RWPE2 (cell line): ENCODE data around the gene ZNF148.

ENCODE experiments used
- ATAC-seq: fragments of 200-7000 bp; cut with Tn5 transposase; 3 replicates; pipeline ENCODE4 v1.9.1; 2021; ENCODE audit warnings: low read depth
- DNase-seq: peaks from one replicate; pipeline ENCODE4 v3.0.0-alpha.2; 2020; ENCODE audit warnings: low spot score
- H3K27ac ChIP-seq: fragments of 450-650 bp; 2 replicates; pipeline ENCODE4 v1.5.1; 2017; ENCODE audit warnings: mild to moderate bottlenecking; ENCODE audit not compliant: poor library complexity, severe bottlenecking
- H3K27me3 ChIP-seq: fragments of 250-450 bp; sonication (Bioruptor Pico); 2 replicates; pipeline ENCODE4 v1.5.1; 2021; ENCODE audit warnings: mild to moderate bottlenecking, moderate library complexity; ENCODE audit not compliant: insufficient read depth, poor library complexity, severe bottlenecking
- H3K36me3 ChIP-seq: fragments of 250-450 bp; sonication (Bioruptor Pico); 2 replicates; pipeline ENCODE4 v1.5.1; 2020; ENCODE audit warnings: low read depth, mild to moderate bottlenecking, moderate library complexity
- H3K4me1 ChIP-seq: fragments of 250-450 bp; sonication (Bioruptor Pico); 2 replicates; pipeline ENCODE4 v1.5.1; 2021; ENCODE audit warnings: mild to moderate bottlenecking, moderate library complexity; ENCODE audit not compliant: insufficient read depth, poor library complexity, severe bottlenecking
- H3K4me3 ChIP-seq: fragments of 250-450 bp; sonication (Bioruptor Pico); 2 replicates; pipeline ENCODE4 v1.5.1; 2021; ENCODE audit warnings: mild to moderate bottlenecking, moderate library complexity; ENCODE audit not compliant: severe bottlenecking
- H3K9me3 ChIP-seq: fragments of 250-450 bp; sonication (Bioruptor Pico); 2 replicates; pipeline ENCODE4 v1.5.1; 2021; ENCODE audit warnings: mild to moderate bottlenecking, moderate library complexity; ENCODE audit not compliant: severe bottlenecking
- TF ChIP-seq, protein P1 (sequence below): fragments of 450-650 bp; IDR thresholded peaks from one replicate; pipeline ENCODE4 v1.5.1; 2017; ENCODE audit warnings: mild to moderate bottlenecking, moderate library complexity; ENCODE audit not compliant: poor library complexity, severe bottlenecking

ZNF148 gene

DNA sequence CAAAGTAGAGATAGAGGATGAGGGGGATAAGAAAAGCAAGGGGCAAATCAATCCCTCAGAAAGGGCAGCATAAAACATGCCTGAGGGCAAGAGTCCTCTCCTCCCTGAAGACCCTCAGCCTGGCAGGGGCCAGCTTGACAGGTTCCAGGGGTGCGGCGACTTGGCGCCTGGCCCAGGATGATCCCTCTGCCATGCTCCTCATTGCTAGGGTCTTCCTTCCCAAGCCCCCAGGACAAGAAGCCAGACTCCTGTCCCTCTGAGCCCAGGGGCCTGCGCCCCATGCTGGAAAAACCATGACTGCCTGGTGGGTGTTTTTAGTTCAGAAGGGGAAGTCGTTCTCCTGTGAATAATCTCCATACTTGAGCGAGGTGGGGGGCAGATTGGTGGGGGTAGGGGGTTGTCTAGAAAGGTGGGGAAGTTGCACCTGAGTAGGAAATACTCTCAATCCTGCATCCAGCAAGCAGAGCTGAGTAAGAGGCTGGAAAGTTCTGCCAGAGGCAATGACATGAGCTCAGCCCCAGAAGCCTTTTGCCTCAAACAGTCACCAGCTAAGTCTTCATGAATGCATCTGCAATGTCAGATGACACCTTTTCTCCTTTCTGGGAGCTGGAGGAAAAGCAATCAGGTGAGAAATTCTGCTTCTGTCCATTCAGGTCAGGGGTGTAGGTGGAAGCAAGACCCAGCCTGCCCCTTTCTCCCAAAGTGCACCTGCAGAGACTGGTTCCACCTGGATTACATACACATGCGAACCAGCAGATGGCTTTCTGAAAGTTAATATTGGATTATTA is 180.9 kb downstream of the ZNF148 start:
- TF ChIP-seq, protein P1, sequence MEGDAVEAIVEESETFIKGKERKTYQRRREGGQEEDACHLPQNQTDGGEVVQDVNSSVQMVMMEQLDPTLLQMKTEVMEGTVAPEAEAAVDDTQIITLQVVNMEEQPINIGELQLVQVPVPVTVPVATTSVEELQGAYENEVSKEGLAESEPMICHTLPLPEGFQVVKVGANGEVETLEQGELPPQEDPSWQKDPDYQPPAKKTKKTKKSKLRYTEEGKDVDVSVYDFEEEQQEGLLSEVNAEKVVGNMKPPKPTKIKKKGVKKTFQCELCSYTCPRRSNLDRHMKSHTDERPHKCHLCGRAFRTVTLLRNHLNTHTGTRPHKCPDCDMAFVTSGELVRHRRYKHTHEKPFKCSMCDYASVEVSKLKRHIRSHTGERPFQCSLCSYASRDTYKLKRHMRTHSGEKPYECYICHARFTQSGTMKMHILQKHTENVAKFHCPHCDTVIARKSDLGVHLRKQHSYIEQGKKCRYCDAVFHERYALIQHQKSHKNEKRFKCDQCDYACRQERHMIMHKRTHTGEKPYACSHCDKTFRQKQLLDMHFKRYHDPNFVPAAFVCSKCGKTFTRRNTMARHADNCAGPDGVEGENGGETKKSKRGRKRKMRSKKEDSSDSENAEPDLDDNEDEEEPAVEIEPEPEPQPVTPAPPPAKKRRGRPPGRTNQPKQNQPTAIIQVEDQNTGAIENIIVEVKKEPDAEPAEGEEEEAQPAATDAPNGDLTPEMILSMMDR: no peak
- no peaks in the 10 kb centered on the region for H3K36me3 ChIP-seq
- no peaks in the 10 kb centered on the region for H3K9me3 ChIP-seq
- peak; percentile 51 for ATAC-seq
- no peak for DNase-seq
- H3K27ac ChIP-seq: no peak overlapping the region
- H3K4me3 ChIP-seq: no peak overlapping the region
- no peaks in the 10 kb centered on the region for H3K27me3 ChIP-seq
- no peaks in the 10 kb centered on the region for H3K4me1 ChIP-seq

DNA sequence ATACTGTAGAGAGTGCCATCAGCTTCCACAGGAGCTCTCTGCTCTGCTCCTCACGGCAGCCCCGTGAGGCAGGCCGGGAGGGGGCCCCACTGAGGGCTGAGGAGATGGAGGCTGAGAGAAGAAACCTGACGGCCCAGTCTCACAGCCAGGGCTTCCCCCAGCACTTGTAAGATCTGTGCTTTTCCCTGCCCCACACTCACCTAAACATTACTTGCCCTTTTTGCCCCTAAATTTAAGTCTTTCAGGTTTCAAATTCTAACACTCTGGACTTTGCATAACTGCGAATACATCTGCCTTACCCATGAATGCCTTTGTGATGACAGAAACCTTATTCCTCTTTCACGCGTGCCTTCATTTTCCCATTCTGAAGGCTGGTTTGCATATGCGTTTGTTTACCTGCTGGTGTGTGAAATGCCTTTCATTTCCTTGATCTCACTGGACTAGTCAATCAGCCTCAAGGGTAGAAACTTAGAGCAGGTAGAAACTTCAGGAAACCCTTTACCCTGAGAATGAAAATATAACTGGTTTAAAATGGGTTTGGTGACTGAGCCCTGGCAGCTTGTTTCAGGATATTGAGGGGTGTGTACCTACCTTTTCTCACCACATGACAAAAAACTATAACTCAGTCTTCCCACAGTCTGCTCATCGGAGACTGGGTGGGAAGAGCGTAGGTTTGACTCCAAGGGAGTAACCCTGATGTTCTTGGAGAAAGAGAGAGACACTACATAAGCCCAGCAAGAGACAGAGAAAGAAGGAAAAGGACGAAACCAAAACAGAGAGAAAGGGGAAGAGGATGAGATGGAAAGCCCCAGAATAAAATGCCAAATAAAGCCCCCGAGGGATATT is 182.7 kb downstream of the ZNF148 start:
- TF ChIP-seq, protein P1: no peak
- H3K27me3 ChIP-seq: no peaks in the 10 kb centered on the region
- no peak for ATAC-seq
- no peak overlapping the region for H3K27ac ChIP-seq
- no peaks in the 10 kb centered on the region for H3K4me1 ChIP-seq
- H3K9me3 ChIP-seq: no peaks in the 10 kb centered on the region
- H3K36me3 ChIP-seq: no peaks in the 10 kb centered on the region
- no peak for DNase-seq
- no peak overlapping the region for H3K4me3 ChIP-seq

DNA sequence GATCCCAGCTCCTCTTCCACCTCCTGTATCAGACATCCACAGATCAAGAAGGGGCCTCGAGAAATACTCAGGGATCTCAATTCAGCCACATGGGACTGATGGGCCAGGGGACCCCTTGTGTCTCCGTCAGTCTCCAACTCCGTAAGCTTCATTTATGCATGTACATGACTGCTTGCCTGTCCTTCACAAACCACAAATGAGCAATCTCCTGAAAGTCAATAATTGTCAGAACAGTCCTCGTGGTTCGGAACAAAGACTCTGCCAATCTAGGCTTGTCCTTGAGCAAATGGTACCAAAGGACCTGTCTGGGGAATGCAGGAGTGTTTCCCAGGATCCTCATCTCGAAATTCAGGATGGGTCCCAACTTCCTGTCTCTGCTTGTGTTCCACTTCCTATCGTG is 183.4 kb downstream of the ZNF148 start:
- Histone ChIP-seq H3K27me3 (no peaks in the 10 kb centered on the region), H3K27ac (no peak overlapping the region), H3K36me3 (no peaks in the 10 kb centered on the region), H3K4me1 (no peaks in the 10 kb centered on the region), H3K4me3 (no peak overlapping the region), H3K9me3 (no peaks in the 10 kb centered on the region)
- ATAC-seq: no peak
- TF ChIP-seq, protein P1: no peak
- no peak for DNase-seq

DNA sequence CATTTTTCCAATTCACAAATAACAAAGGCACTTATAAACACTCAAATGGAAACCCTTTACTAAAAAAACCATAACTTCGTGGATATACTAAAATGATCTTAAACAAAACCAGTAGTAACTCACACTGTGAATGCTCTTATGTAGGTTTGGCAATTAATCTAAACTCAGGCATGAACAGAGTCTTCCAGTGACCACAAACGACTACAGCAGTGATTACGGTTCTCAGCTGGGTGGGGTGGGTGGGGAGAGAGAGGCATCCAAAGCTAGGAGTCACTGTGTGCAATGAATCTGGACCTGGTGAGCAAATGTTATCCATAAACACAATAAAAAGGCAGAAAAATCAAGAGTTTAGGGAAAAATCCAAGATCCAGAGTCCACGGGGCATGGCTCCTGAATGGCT is 183.9 kb downstream of the ZNF148 start:
- H3K27ac ChIP-seq: no peak overlapping the region
- no peaks in the 10 kb centered on the region for H3K36me3 ChIP-seq
- no peak for DNase-seq
- no peak overlapping the region for H3K4me3 ChIP-seq
- no peaks in the 10 kb centered on the region for H3K4me1 ChIP-seq
- ATAC-seq: no peak
- H3K27me3 ChIP-seq: no peaks in the 10 kb centered on the region
- TF ChIP-seq, protein P1: no peak
- H3K9me3 ChIP-seq: no peaks in the 10 kb centered on the region
